Peyer's patch (tissue), 4 donors: ENCODE data around the gene SPAG9.

Experiments
- POLR2A ChIP-seq, 2 donors: fragments of 450-650 bp; IDR thresholded peaks; one replicate each; pipeline ENCODE4 v1.5.1; 2017; ENCODE audit warnings: antibody characterized with exemption in 2 of 2, mild to moderate bottlenecking in 2 of 2, moderate library complexity in 2 of 2
- TF ChIP-seq, protein P1 (sequence below), 6 experiments: fragments of 450-650 bp in 4 of 6; fragments of 200-600 bp in 2 of 6; sonication (generic) in 1 of 6; IDR thresholded peaks; one replicate each; pipeline ENCODE4 v1.5.1; 2017 to 2019; ENCODE audit warnings: antibody characterized with exemption in 6 of 6, mild to moderate bottlenecking in 3 of 6, moderate library complexity in 1 of 6

DNA sequence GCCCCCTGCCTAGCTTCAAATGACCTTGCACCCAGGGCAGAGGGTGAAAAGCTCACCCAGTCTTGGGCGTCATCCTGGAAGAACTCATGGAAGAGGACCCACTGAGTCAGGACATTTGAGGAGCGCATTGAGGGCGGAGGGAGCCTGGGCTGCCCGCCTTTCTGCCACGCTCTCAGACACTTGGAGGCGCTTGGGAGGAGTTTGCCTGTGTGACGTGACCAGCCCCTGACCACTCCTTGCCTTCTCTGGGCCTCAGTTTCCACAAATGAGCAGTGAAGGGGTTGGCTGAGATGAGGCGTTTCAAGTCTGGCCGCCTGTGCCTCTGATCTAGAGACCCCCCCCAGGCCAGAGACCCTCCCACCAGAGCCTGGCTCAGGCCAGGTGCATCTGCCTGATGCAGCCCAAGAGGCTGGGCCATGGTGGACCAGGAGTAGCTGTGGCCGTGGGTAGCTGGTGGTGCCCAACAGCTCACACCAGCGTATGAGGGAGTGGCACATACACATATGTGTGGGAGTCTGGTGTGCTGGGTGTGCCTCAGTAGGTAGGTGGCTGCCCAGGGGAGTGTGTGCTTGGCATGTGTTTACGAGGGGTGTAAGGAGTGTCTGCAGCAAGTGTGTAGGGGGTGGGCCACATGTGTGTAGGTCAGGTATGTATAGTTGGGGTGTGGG, 174.3 kb downstream of the SPAG9 start:
- TF ChIP-seq, protein P1, sequence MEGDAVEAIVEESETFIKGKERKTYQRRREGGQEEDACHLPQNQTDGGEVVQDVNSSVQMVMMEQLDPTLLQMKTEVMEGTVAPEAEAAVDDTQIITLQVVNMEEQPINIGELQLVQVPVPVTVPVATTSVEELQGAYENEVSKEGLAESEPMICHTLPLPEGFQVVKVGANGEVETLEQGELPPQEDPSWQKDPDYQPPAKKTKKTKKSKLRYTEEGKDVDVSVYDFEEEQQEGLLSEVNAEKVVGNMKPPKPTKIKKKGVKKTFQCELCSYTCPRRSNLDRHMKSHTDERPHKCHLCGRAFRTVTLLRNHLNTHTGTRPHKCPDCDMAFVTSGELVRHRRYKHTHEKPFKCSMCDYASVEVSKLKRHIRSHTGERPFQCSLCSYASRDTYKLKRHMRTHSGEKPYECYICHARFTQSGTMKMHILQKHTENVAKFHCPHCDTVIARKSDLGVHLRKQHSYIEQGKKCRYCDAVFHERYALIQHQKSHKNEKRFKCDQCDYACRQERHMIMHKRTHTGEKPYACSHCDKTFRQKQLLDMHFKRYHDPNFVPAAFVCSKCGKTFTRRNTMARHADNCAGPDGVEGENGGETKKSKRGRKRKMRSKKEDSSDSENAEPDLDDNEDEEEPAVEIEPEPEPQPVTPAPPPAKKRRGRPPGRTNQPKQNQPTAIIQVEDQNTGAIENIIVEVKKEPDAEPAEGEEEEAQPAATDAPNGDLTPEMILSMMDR (IDR thresholded peaks at IDR 0.05) = no peak
- TF ChIP-seq POLR2A (IDR thresholded peaks at IDR 0.05) = no peak
